Forelimb muscle (tissue), 1 donor: ENCODE measurements around the gene PTPRT. TPM values are rescaled to one million over a fixed set of nuclear protein-coding genes. Genes with fewer than 3 reads are reported as not detected.
"Not testable (repeated sequence)": the region's sequence is repeated elsewhere in the genome, so short reads cannot be mapped to it uniquely, and the experiment has no call there.

Experiments
- DNase-seq: peaks from one replicate; pipeline ENCODE4 v3.0.0-alpha.2; 2013; ENCODE audit warnings: low read depth
- polyA plus RNA-seq: library from polyadenylated mRNA; unstranded; fragments of 120-200 nt; gene quantifications from one replicate; pipeline ENCODE4 v1.2.1, GENCODE V29; 2013; ENCODE audit not compliant: insufficient read length

The PTPRT gene
- polyA plus RNA-seq, 1 donor = 0.35 TPM

- DNase-seq = no peak
Observed at GRCh38 chr20:42914302-42914701, 275.4 kb downstream of the PTPRT start.

GRCh38 chr20:42910808-42911207, 278.9 kb downstream of the PTPRT start:
- DNase-seq = not testable (repeated sequence)

GRCh38 chr20:42907730-42908129, 282.0 kb downstream of the PTPRT start:
- no peak for DNase-seq

- no peak for DNase-seq
Observed at GRCh38 chr20:42906120-42906519, 283.6 kb downstream of the PTPRT start.

- DNase-seq = no peak
Observed at GRCh38 chr20:42902509-42902908, 287.2 kb downstream of the PTPRT start.

- DNase-seq = peak; percentile 9
Observed at GRCh38 chr20:42901689-42902440, 287.8 kb downstream of the PTPRT start.

- not testable (repeated sequence) for DNase-seq
Observed at GRCh38 chr20:42900764-42901163, 288.9 kb downstream of the PTPRT start.

GRCh38 chr20:42895020-42895419, 294.7 kb downstream of the PTPRT start:
- no peak for DNase-seq

- DNase-seq = no peak
Observed at GRCh38 chr20:42894483-42894882, 295.2 kb downstream of the PTPRT start.

- DNase-seq = no peak
Observed at GRCh38 chr20:42889517-42889916, 300.2 kb downstream of the PTPRT start.

GRCh38 chr20:42887281-42887680, 302.4 kb downstream of the PTPRT start:
- DNase-seq = no peak

- no peak for DNase-seq
Observed at GRCh38 chr20:42886801-42887200, 302.9 kb downstream of the PTPRT start.

- no peak for DNase-seq
Observed at GRCh38 chr20:42886046-42886445, 303.7 kb downstream of the PTPRT start.

GRCh38 chr20:42875581-42875980, 314.1 kb downstream of the PTPRT start:
- no peak for DNase-seq

GRCh38 chr20:42873259-42873658, 316.4 kb downstream of the PTPRT start:
- DNase-seq = no peak

- no peak for DNase-seq
Observed at GRCh38 chr20:42864116-42864515, 325.6 kb downstream of the PTPRT start.

- no peak for DNase-seq
Observed at GRCh38 chr20:42862446-42862845, 327.3 kb downstream of the PTPRT start.

- DNase-seq = no peak
Observed at GRCh38 chr20:42857446-42857845, 332.3 kb downstream of the PTPRT start.

- DNase-seq = no peak
Observed at GRCh38 chr20:42855896-42856295, 333.8 kb downstream of the PTPRT start.

- DNase-seq = no peak
Observed at GRCh38 chr20:42852691-42853090, 337.0 kb downstream of the PTPRT start.

- no peak for DNase-seq
Observed at GRCh38 chr20:42846784-42847490, 342.8 kb downstream of the PTPRT start.

- no peak for DNase-seq
Observed at GRCh38 chr20:42844751-42845150, 345.0 kb downstream of the PTPRT start.

- DNase-seq = no peak
Observed at GRCh38 chr20:42837456-42837855, 352.2 kb downstream of the PTPRT start.
